ENCODE measurements around the gene ZNF827. TPM values are rescaled to one million over a fixed set of nuclear protein-coding genes. Genes with fewer than 3 reads are reported as not detected.

ZNF827 gene
- total RNA-seq, 4 donors from 2014 or later, result 5.2 to 11.0 (median 6.4) TPM

DNA sequence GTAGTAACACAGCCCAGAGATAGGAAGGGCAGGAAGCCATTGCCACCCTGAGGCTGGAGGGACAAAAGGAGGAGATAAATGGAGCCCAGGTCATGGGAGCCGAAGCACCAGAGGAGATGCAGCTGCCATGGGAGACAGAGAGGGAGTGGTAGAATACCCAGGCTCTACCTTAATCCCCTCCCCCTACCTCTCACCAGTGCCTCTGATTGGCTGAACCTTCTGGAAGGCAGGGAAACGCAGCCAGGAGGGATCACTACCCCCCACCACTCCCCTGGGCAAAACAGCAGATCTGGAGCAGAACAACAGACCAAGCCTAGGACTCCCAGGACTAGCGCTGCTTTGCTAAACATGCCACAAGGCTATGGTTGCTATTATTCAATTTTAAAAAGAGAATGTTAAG is 114.2 kb downstream of the ZNF827 start:
- no peaks in the 10 kb centered on the region for H3K9me3 ChIP-seq
- no peaks in the 10 kb centered on the region for H3K4me1 ChIP-seq
- intact Hi-C loops (cut with DNase I), result no loop called here
- TF ChIP-seq, protein P1, sequence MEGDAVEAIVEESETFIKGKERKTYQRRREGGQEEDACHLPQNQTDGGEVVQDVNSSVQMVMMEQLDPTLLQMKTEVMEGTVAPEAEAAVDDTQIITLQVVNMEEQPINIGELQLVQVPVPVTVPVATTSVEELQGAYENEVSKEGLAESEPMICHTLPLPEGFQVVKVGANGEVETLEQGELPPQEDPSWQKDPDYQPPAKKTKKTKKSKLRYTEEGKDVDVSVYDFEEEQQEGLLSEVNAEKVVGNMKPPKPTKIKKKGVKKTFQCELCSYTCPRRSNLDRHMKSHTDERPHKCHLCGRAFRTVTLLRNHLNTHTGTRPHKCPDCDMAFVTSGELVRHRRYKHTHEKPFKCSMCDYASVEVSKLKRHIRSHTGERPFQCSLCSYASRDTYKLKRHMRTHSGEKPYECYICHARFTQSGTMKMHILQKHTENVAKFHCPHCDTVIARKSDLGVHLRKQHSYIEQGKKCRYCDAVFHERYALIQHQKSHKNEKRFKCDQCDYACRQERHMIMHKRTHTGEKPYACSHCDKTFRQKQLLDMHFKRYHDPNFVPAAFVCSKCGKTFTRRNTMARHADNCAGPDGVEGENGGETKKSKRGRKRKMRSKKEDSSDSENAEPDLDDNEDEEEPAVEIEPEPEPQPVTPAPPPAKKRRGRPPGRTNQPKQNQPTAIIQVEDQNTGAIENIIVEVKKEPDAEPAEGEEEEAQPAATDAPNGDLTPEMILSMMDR (IDR thresholded peaks at IDR 0.05), result no peak
- no peak for TF ChIP-seq POLR2A (IDR thresholded peaks at IDR 0.05)
- 86 to 97% methylated on average over 3 of the region's 3 CpGs for WGBS, 2 donors
- no peak overlapping the region for H3K27ac ChIP-seq
- DNase-seq, result no peak
- no peak overlapping the region for H3K4me3 ChIP-seq
- H3K36me3 ChIP-seq, result peaks cover 0 to 7% (median 0%) of the 10 kb centered on the region in 3 donors
- no peaks in the 10 kb centered on the region for H3K27me3 ChIP-seq

- WGBS, 2 donors, result 75 to 83% methylated on average over 2 to 4 of the region's 4 CpGs
- Histone ChIP-seq H3K36me3 (peaks cover 0 to 7% (median 0%) of the 10 kb centered on the region in 3 donors), H3K9me3 (no peaks in the 10 kb centered on the region), H3K4me3 (no peak overlapping the region), H3K27me3 (no peaks in the 10 kb centered on the region), H3K27ac (no peak overlapping the region), H3K4me1 (no peaks in the 10 kb centered on the region)
- intact Hi-C loops (cut with DNase I), result no loop called here
- DNase-seq, result no peak
- no peak for TF ChIP-seq POLR2A (IDR thresholded peaks at IDR 0.05)
- TF ChIP-seq, protein P1 (IDR thresholded peaks at IDR 0.05), result no peak
Measured at GRCh38 chr4:145823743-145824142, 114.9 kb downstream of the ZNF827 start.

GRCh38 chr4:145822581-145822980 is 116.0 kb downstream of the ZNF827 start:
- H3K4me3 ChIP-seq, result no peak overlapping the region
- intact Hi-C loops (cut with DNase I), result no loop called here
- 78 to 94% methylated on average over 4 of the region's 4 CpGs for WGBS, 2 donors
- TF ChIP-seq, protein P1 (IDR thresholded peaks at IDR 0.05), result no peak
- TF ChIP-seq POLR2A (IDR thresholded peaks at IDR 0.05), result no peak
- no peaks in the 10 kb centered on the region for H3K4me1 ChIP-seq
- no peaks in the 10 kb centered on the region for H3K27me3 ChIP-seq
- DNase-seq, result no peak
- peaks cover 0 to under 1% (median 0%) of the 10 kb centered on the region in 3 donors for H3K36me3 ChIP-seq
- no peaks in the 10 kb centered on the region for H3K9me3 ChIP-seq
- H3K27ac ChIP-seq, result no peak overlapping the region

DNA sequence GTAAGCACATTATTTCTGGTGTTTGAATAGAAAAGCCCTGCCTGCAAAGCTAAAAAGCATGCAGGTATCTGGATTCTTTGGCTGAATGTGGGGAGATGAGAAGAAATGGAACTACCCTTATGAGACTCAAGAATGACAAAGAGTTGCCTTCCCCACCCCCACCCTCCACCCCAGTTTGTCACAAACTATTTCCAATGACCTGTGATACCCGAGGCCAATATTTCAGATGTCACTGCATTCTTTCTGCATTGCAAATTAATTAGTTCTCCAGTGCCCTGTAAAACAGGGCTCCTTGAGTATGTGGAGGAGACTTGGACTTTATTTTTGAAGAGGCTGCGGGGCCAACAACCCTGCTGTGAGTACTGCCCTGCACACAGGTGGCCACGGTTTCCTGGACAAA is 116.4 kb downstream of the ZNF827 start:
- no peak for DNase-seq
- no peaks in the 10 kb centered on the region for H3K27me3 ChIP-seq
- H3K4me1 ChIP-seq, result no peaks in the 10 kb centered on the region
- no peaks in the 10 kb centered on the region for H3K36me3 ChIP-seq
- intact Hi-C loops (cut with DNase I), result no loop called here
- no peak for TF ChIP-seq POLR2A (IDR thresholded peaks at IDR 0.05)
- TF ChIP-seq, protein P1 (IDR thresholded peaks at IDR 0.05), result no peak
- H3K9me3 ChIP-seq, result no peaks in the 10 kb centered on the region
- 74 to 83% methylated on average over 3 of the region's 3 CpGs for WGBS, 2 donors
- no peak overlapping the region for H3K4me3 ChIP-seq
- no peak overlapping the region for H3K27ac ChIP-seq

DNA sequence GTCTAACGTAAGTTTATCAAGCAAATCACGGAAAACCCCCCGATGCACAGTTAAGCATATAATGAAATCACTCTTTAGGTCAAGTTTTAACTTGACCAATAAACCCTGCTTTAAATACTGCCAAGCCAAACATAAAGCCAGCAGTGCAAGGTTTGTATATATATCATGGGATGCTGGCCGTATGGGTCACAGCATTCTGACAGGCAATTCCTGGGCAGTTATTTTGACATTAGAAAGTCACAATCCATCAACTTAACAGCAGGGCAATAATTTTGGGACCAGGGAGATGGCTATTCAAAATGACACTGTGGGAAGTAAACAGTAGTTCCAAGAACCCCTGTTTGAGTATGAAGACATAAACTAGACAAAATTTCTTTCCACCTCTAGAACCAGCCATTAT is 116.9 kb downstream of the ZNF827 start:
- Histone ChIP-seq H3K9me3 (no peaks in the 10 kb centered on the region), H3K27ac (no peak overlapping the region)
- intact Hi-C loops (cut with DNase I), result no loop called here

More for the DNA sequence above, 116.9 kb downstream of the ZNF827 start:
- Histone ChIP-seq H3K36me3 (no peaks in the 10 kb centered on the region), H3K27me3 (no peaks in the 10 kb centered on the region), H3K4me1 (no peaks in the 10 kb centered on the region), H3K4me3 (no peak overlapping the region)
- WGBS, 2 donors, result 48 to 57% methylated on average over 4 of the region's 4 CpGs
- no peak for TF ChIP-seq POLR2A (IDR thresholded peaks at IDR 0.05)
- TF ChIP-seq, protein P1 (IDR thresholded peaks at IDR 0.05), result no peak
- no peak for DNase-seq
